ENCODE results near the gene KCNK7. TPM values are rescaled to one million over a fixed set of nuclear protein-coding genes. Genes with fewer than 3 reads are reported as not detected.

The KCNK7 gene
- polyA plus RNA-seq, 1 experiment, result 0.07 TPM

DNA sequence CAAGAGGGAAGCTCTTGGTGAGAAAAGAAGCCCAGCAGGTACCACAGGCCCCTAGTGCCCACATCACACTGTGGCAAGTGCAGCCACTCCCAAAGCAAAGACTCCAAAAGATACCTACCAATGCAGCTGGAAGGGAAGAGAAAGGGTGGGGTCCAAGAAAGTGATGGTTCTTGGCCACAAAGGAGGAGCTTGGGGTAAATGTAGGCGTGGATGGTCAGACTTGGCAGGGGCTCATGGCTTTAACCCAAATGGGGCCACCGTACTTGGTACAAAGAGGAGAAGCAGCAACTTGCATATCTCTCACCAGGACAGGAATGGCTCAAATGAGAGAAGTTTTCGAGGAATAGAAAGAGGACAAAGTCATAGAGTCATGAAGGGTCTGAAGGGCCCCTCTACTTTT lies 13.6 kb upstream of the KCNK7 start:
- ChIA-PET CTCF (interaction anchor here (0.9 to 1.2 kb wide), 4 partner anchors 16 to 68 kb away, joined by 3 to 4 read pairs (median 3); no protein-coding TSS in a partner anchor), POLR2A (no interaction called here)
- no peaks in the 10 kb centered on the region for H3K27me3 ChIP-seq (ENCODE audit: control insufficient read depth, insufficient read depth, low read length)
- no peak overlapping the region for H3K4me3 ChIP-seq (ENCODE audit: low read depth, low read length)
- H3K36me3 ChIP-seq (ENCODE audit: control insufficient read depth, insufficient read depth, low read length), result peaks cover 23% of the 10 kb centered on the region
- TF ChIP-seq, protein P1, sequence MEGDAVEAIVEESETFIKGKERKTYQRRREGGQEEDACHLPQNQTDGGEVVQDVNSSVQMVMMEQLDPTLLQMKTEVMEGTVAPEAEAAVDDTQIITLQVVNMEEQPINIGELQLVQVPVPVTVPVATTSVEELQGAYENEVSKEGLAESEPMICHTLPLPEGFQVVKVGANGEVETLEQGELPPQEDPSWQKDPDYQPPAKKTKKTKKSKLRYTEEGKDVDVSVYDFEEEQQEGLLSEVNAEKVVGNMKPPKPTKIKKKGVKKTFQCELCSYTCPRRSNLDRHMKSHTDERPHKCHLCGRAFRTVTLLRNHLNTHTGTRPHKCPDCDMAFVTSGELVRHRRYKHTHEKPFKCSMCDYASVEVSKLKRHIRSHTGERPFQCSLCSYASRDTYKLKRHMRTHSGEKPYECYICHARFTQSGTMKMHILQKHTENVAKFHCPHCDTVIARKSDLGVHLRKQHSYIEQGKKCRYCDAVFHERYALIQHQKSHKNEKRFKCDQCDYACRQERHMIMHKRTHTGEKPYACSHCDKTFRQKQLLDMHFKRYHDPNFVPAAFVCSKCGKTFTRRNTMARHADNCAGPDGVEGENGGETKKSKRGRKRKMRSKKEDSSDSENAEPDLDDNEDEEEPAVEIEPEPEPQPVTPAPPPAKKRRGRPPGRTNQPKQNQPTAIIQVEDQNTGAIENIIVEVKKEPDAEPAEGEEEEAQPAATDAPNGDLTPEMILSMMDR (IDR thresholded peaks at IDR 0.05; ENCODE audit: insufficient read depth, low read depth, low read length), result no peak
- no peak for DNase-seq (ENCODE audit: low read depth)

GRCh38 chr11:65607614-65608426 lies 12.2 kb upstream of the KCNK7 start:
- Histone ChIP-seq H3K27me3 (ENCODE audit: control insufficient read depth, insufficient read depth, low read length) (no peaks in the 10 kb centered on the region), H3K36me3 (ENCODE audit: control insufficient read depth, insufficient read depth, low read length) (peaks cover 30% of the 10 kb centered on the region), H3K4me3 (ENCODE audit: low read depth, low read length) (peak overlapping the region; percentile 18)
- DNase-seq (ENCODE audit: low read depth), result no peak
- TF ChIP-seq, protein P1 (IDR thresholded peaks at IDR 0.05; ENCODE audit: insufficient read depth, low read depth, low read length), result no peak
- CTCF ChIA-PET, result interaction anchor here (0.8 to 6.5 kb wide), 4 partner anchors 9 to 32 kb away, joined by 3 to 43 read pairs (median 22); partner anchors contain the start of genes EHBP1L1 and KCNK7
- POLR2A ChIA-PET, result no interaction called here

- TF ChIP-seq, protein P1 (IDR thresholded peaks at IDR 0.05; ENCODE audit: insufficient read depth, low read depth, low read length), result no peak
- H3K4me3 ChIP-seq (ENCODE audit: low read depth, low read length), result peak overlapping the region; percentile 18
- DNase-seq (ENCODE audit: low read depth), result peak; percentile 86
- CTCF ChIA-PET, result interaction anchor here (0.8 to 6.5 kb wide), 4 partner anchors 10 to 31 kb away, joined by 3 to 43 read pairs (median 22); partner anchors contain the start of genes EHBP1L1 and KCNK7
- H3K36me3 ChIP-seq (ENCODE audit: control insufficient read depth, insufficient read depth, low read length), result peaks cover 29% of the 10 kb centered on the region
- no peaks in the 10 kb centered on the region for H3K27me3 ChIP-seq (ENCODE audit: control insufficient read depth, insufficient read depth, low read length)
- POLR2A ChIA-PET, result no interaction called here
Measured at GRCh38 chr11:65606876-65607613, 11.4 kb upstream of the KCNK7 start.

- TF ChIP-seq, protein P1 (IDR thresholded peaks at IDR 0.05; ENCODE audit: insufficient read depth, low read depth, low read length), result no peak
- H3K4me3 ChIP-seq (ENCODE audit: low read depth, low read length), result no peak overlapping the region
- ChIA-PET CTCF (interaction anchor here (1.2 to 6.5 kb wide), 3 partner anchors 10 to 64 kb away, joined by 3 to 43 read pairs (median 39); partner anchors contain the start of gene KCNK7), POLR2A (interaction anchor here (0.6 kb wide), 1 partner anchor 245 kb away, joined by 8 read pairs; no protein-coding TSS in a partner anchor)
- DNase-seq (ENCODE audit: low read depth), result no peak
- peaks cover 25% of the 10 kb centered on the region for H3K36me3 ChIP-seq (ENCODE audit: control insufficient read depth, insufficient read depth, low read length)
- no peaks in the 10 kb centered on the region for H3K27me3 ChIP-seq (ENCODE audit: control insufficient read depth, insufficient read depth, low read length)
Measured at GRCh38 chr11:65604258-65604657, 8.7 kb upstream of the KCNK7 start.

- H3K27me3 ChIP-seq (ENCODE audit: control insufficient read depth, insufficient read depth, low read length), result no peaks in the 10 kb centered on the region
- TF ChIP-seq, protein P1 (IDR thresholded peaks at IDR 0.05; ENCODE audit: insufficient read depth, low read depth, low read length), result no peak
- ChIA-PET CTCF (interaction anchor here (1.8 kb wide), 1 partner anchor 59 kb away, joined by 8 read pairs; no protein-coding TSS in a partner anchor), POLR2A (no interaction called here)
- H3K4me3 ChIP-seq (ENCODE audit: low read depth, low read length), result no peak overlapping the region
- H3K36me3 ChIP-seq (ENCODE audit: control insufficient read depth, insufficient read depth, low read length), result peaks cover 21% of the 10 kb centered on the region
- no peak for DNase-seq (ENCODE audit: low read depth)
Measured at GRCh38 chr11:65599955-65600246, 4.3 kb upstream of the KCNK7 start.
